GM18907 (cell line): ENCODE measurements around the gene ZBTB20.

Experiments used
- ATAC-seq: cut with Tn5 transposase; IDR thresholded peaks from one replicate; pipeline ENCODE4 v1.9.1; 2021; ENCODE audit warnings: mild to moderate bottlenecking, moderate library complexity; ENCODE audit not compliant: unreplicated experiment

Gene ZBTB20

GRCh38 chr3:114649331-114649730, 497.8 kb downstream of the ZBTB20 start:
- ATAC-seq: no peak

- ATAC-seq: no peak
Measured at GRCh38 chr3:114646526-114646925, 500.6 kb downstream of the ZBTB20 start.

GRCh38 chr3:114645392-114645791, 501.7 kb downstream of the ZBTB20 start:
- no peak for ATAC-seq

- ATAC-seq: no peak
Measured at GRCh38 chr3:114644367-114644766, 502.7 kb downstream of the ZBTB20 start.

- no peak for ATAC-seq
Measured at GRCh38 chr3:114642951-114643741, 503.9 kb downstream of the ZBTB20 start.

GRCh38 chr3:114640126-114640525, 507.0 kb downstream of the ZBTB20 start:
- ATAC-seq: no peak

- ATAC-seq: no peak
Measured at GRCh38 chr3:114639171-114639570, 507.9 kb downstream of the ZBTB20 start.

GRCh38 chr3:114635878-114636277, 511.2 kb downstream of the ZBTB20 start:
- ATAC-seq: no peak

GRCh38 chr3:114634635-114635034, 512.5 kb downstream of the ZBTB20 start:
- no peak for ATAC-seq

GRCh38 chr3:114632757-114633424, 514.2 kb downstream of the ZBTB20 start:
- no peak for ATAC-seq

GRCh38 chr3:114627770-114628169, 519.3 kb downstream of the ZBTB20 start:
- ATAC-seq: no peak

GRCh38 chr3:114626751-114627150, 520.3 kb downstream of the ZBTB20 start:
- ATAC-seq: no peak

GRCh38 chr3:114624571-114625181, 522.4 kb downstream of the ZBTB20 start:
- ATAC-seq: no peak

GRCh38 chr3:114624047-114624445, 523.0 kb downstream of the ZBTB20 start:
- ATAC-seq: no peak

GRCh38 chr3:114623420-114624046, 523.6 kb downstream of the ZBTB20 start:
- ATAC-seq: no peak

- ATAC-seq: no peak
Measured at GRCh38 chr3:114622001-114622400, 525.1 kb downstream of the ZBTB20 start.

GRCh38 chr3:114619771-114620170, 527.3 kb downstream of the ZBTB20 start:
- ATAC-seq: no peak

- no peak for ATAC-seq
Measured at GRCh38 chr3:114615523-114616085, 531.5 kb downstream of the ZBTB20 start.

GRCh38 chr3:114609973-114610630, 537.0 kb downstream of the ZBTB20 start:
- ATAC-seq: no peak

GRCh38 chr3:114608293-114608692, 538.8 kb downstream of the ZBTB20 start:
- no peak for ATAC-seq

GRCh38 chr3:114606336-114606735, 540.8 kb downstream of the ZBTB20 start:
- ATAC-seq: no peak
